ENCODE results near the gene SUMO2. TPM values are rescaled to one million over a fixed set of nuclear protein-coding genes. Genes with fewer than 3 reads are reported as not detected.
A peak's percentile ranks its signal among the peaks of the same experiment; 100 is the strongest.
"Not testable (repeated sequence)": the region's sequence is repeated elsewhere in the genome, so short reads cannot be mapped to it uniquely, and the experiment has no call there.

The SUMO2 gene
- total RNA-seq (150 TPM), polyA plus RNA-seq (98.3 TPM)

DNA sequence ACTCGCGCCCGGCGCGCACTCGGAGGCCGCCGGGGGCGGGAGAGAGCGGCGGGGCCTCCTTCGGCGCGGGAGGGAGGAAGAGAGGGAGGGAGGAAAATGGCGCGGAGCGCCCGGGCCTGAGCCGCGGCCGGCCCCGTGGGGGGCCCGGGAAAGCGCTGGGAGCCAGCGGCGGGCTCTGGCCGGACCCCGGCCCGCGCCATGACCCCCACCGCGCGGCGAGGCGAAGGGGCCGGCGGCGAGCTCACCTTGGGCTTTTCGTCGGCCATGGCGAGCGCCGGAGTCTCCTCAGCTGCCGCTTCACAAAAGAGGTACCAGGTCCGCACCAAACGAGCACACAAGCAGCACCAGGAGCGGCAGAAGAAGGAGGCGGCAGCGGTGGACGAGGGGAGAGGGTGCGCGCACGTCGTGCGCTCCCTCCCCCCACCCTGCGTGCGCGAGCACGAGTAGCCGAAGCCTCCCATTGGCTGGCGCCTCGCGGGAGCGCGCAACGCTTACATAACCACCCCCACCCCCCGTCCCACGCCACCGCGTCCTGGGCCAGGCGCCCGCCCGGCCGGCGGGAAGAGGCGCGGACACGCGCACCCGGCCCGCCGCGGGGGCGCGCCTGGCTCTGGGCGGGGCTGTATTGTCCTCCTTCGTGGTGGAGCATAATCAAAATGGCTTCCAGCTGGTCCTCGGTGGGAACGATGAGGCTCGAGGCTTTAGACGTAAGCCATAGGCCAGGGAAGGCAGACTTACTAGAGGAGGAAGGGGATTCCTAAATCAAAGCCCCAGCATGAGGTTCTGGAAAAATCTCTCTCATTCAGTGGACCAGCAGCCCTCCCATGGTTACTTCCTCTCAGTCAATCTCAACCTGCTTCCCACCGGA lies at the start of gene SUMO2:
Gene SUMO2 (minus strand): TSS at position 391 of the 868 bp plus-strand sequence. CDS start 125 bp downstream, at position 266.
- Histone ChIP-seq H3K27ac (ENCODE audit: low read depth) (peak within 1 kb of the TSS; percentile 98), H3K36me3 (ENCODE audit: insufficient read depth) (peaks cover 2% of the 10 kb centered on the region), H3K4me3 (ENCODE audit: low read depth, low read length) (peak within 1 kb of the TSS; percentile 98), H3K4me1 (ENCODE audit: insufficient read depth) (no peaks in the 10 kb centered on the region)
- WGBS = 1% methylated on average over 91 of the region's 92 CpGs
- DNase-seq (ENCODE audit: extremely low spot score) = peak; percentile 73

DNA sequence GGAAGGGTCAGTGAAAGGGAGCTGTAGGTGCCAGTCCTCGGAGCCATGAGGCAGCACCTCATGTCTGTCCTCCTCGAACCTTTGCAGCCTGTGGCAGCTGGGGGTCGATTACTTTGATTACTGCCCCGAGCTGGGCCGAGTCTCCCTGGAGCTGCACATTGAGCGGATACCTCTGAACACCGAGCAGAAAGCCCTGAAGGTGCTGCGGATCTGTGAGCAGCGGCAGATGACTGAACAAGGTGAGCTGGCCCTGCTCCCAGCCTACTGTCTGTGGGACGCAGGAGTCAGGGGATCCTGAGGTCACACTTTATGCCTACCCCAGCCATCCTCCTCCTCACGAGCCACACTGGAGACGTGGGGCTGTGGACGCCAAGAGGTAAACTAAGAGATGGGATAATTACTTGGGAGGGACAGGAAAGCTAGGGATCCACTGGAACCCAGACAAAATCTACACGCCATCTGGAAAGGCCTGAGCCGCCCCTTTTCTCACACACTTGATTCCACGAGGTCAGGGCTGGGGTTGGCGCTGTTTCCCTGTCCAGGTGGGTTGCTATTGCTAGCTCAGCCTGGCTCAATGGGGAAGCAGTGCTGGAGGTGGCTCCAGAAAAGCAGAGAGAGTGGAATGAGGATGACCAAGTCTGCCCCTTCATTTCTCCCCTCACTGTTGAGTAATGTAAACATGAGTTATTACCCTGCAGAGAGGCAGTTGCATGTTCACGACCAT lies 49.1 kb upstream of the SUMO2 start:
- Histone ChIP-seq H3K4me3 (ENCODE audit: low read depth, low read length) (no peak overlapping the region), H3K36me3 (ENCODE audit: insufficient read depth) (peaks cover 4% of the 10 kb centered on the region), H3K27ac (ENCODE audit: low read depth) (no peak overlapping the region), H3K4me1 (ENCODE audit: insufficient read depth) (no peaks in the 10 kb centered on the region)
- 91% methylated on average over 18 of the region's 18 CpGs for WGBS
- DNase-seq (ENCODE audit: extremely low spot score) = no peak

DNA sequence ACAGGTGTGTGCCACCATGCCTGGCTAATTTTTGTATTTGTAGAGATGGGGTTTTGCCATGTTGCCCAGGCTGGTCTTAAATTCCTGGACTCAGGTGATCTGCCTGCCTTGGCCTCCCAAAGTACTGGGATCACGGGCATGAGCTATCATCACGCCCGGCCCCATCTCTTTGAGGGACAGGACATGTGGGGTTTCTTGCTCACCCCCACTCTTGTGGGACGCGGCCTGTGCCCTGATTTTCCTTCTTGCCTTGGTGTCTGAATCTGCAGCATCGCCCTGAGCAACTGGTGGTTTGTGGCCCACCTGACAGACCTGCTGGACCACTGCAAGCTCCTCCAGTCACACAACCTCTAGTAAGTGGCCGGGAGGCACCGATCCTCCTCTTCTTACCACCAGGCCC lies 48.3 kb upstream of the SUMO2 start:
- H3K27ac ChIP-seq (ENCODE audit: low read depth) = no peak overlapping the region
- no peak overlapping the region for H3K4me3 ChIP-seq (ENCODE audit: low read depth, low read length)
- no peaks in the 10 kb centered on the region for H3K4me1 ChIP-seq (ENCODE audit: insufficient read depth)
- peaks cover 4% of the 10 kb centered on the region for H3K36me3 ChIP-seq (ENCODE audit: insufficient read depth)
- 95% methylated on average over 8 of the region's 8 CpGs for WGBS
- DNase-seq (ENCODE audit: extremely low spot score) = no peak

DNA sequence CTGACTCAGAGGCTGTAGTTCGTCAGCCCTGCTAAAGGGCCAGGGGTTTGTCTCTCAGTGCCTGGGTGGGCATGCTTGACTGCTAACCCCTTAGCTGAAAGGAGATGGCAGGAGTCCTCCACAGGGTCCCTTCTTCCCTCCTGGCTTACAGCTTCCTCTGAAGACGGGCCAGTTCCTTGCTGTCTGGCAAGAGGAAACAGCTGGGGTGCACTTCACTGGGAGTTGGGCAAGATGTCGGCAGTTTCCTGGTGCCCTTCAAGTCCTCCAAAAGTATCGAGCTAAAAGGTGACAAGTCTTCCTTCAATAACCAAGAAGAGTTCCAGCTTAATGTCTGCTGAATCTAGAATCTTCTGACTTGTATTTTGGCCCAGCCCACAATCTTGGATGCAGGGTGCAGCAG lies 46.1 kb upstream of the SUMO2 start:
- no peak overlapping the region for H3K4me3 ChIP-seq (ENCODE audit: low read depth, low read length)
- 80% methylated on average over 4 of the region's 4 CpGs for WGBS
- H3K4me1 ChIP-seq (ENCODE audit: insufficient read depth) = no peaks in the 10 kb centered on the region
- H3K36me3 ChIP-seq (ENCODE audit: insufficient read depth) = peaks cover 10% of the 10 kb centered on the region
- H3K27ac ChIP-seq (ENCODE audit: low read depth) = no peak overlapping the region
- DNase-seq (ENCODE audit: extremely low spot score) = no peak

DNA sequence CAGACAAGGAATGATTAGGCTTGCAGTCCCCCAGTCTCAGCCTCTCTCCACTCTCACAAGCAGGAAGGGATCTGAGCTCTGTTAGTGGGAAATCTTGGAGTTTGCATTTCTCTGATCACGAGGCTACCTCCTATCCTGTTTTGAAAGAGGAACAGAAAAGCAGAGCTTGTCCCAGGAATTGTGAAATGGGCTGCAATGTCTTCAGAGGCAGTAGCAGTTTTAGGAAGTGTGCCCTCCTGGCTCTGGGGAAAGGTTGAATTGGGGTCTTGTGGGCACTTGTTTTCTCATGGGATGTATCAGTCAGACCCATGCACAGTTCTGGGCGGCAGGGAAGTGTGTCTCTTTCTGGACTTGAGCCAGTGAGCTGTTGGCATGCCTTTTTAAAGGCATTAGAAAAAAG lies 45.5 kb upstream of the SUMO2 start:
- no peak for DNase-seq (ENCODE audit: extremely low spot score)
- no peak overlapping the region for H3K27ac ChIP-seq (ENCODE audit: low read depth)
- 53% methylated on average over 2 of the region's 2 CpGs for WGBS
- H3K36me3 ChIP-seq (ENCODE audit: insufficient read depth) = peaks cover 10% of the 10 kb centered on the region
- no peak overlapping the region for H3K4me3 ChIP-seq (ENCODE audit: low read depth, low read length)
- H3K4me1 ChIP-seq (ENCODE audit: insufficient read depth) = no peaks in the 10 kb centered on the region

DNA sequence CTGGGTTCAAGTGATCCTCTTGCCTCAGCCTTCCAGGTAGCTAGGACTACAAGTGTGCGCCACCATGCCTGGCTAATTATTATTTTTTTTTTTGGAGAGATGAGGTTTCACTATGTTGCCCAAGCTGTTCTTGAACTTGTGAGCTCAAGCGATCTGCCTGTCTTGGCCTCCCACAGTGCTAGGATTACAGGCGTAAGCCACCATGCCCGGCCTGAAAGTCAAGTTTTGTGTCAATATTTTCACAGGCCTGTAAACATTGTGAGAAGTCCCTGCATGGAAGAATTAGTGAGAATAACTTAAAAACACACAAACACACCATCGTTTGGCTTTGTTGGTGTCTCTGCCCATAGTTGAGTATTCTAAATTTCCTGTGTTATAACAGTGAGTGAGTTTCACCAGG lies 45.0 kb upstream of the SUMO2 start:
- Histone ChIP-seq H3K27ac (ENCODE audit: low read depth) (no peak overlapping the region), H3K4me1 (ENCODE audit: insufficient read depth) (no peaks in the 10 kb centered on the region), H3K4me3 (ENCODE audit: low read depth, low read length) (no peak overlapping the region), H3K36me3 (ENCODE audit: insufficient read depth) (peaks cover 9% of the 10 kb centered on the region)
- DNase-seq (ENCODE audit: extremely low spot score) = no peak
- WGBS = 87% methylated on average over 5 of the region's 5 CpGs

DNA sequence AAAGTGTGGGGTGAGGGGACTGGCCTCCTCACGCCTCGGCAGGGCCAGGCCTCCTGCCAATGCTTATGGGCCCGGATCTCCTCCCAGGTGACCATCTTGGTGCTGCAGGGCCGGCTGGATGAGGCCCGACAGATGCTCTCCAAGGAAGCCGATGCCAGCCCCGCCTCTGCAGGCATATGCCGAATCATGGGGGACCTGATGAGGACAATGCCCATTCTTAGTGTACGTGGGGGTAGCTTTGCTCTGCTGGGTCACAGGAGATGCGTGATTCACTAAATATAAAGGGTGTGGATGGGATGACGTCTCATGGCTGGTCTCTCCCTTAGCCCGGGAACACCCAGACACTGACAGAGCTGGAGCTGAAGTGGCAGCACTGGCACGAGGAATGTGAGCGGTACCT lies 42.3 kb upstream of the SUMO2 start:
- no peaks in the 10 kb centered on the region for H3K4me1 ChIP-seq (ENCODE audit: insufficient read depth)
- no peak overlapping the region for H3K4me3 ChIP-seq (ENCODE audit: low read depth, low read length)
- no peak for DNase-seq (ENCODE audit: extremely low spot score)
- no peak overlapping the region for H3K27ac ChIP-seq (ENCODE audit: low read depth)
- peaks cover 9% of the 10 kb centered on the region for H3K36me3 ChIP-seq (ENCODE audit: insufficient read depth)
- WGBS = 79% methylated on average over 14 of the region's 14 CpGs

DNA sequence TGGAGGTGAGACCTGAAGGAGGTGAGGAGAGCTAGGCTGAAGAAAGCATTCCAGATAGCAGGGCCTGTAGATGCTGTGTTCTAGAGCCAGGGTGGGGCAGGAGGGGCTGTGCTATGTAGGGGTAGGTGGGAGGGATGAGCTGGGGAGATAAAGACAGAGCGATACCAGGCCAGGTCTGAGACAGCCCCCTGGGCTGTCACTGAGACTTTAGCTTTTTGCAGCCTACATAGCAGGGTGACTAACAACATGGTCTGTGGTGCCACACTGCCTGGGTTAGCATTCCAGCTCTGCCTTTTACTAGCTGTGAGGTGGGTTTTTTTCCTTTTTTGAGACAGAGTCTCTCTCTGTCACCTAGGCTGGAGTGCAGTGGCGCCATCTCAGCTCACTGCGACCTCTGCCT lies 37.1 kb upstream of the SUMO2 start:
- no peak for DNase-seq (ENCODE audit: extremely low spot score)
- Histone ChIP-seq H3K4me1 (ENCODE audit: insufficient read depth) (no peaks in the 10 kb centered on the region), H3K36me3 (ENCODE audit: insufficient read depth) (peaks cover 7% of the 10 kb centered on the region), H3K4me3 (ENCODE audit: low read depth, low read length) (no peak overlapping the region), H3K27ac (ENCODE audit: low read depth) (no peak overlapping the region)
- WGBS = 96% methylated on average over 3 of the region's 3 CpGs

DNA sequence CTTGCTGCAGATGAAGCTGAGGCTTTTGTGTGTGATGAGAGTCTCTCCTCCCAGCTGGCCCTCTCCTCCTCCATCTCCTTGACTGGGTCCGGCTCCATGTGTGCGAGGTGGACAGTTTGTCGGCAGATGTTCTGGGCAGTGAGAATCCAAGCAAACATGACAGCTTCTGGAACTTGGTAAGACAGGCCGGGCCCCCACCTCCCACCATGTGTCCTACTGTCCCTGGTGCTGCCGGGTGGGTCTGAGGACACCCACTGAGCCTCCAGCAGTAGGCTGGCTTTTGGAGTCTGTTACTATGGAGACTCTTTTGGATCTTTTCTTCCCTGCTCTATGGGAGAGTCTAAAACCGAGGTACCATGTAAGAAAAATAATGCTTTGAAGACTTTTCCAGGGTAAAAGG lies 35.4 kb upstream of the SUMO2 start:
- no peak for DNase-seq (ENCODE audit: extremely low spot score)
- Histone ChIP-seq H3K4me3 (ENCODE audit: low read depth, low read length) (no peak overlapping the region), H3K27ac (ENCODE audit: low read depth) (no peak overlapping the region), H3K4me1 (ENCODE audit: insufficient read depth) (no peaks in the 10 kb centered on the region), H3K36me3 (ENCODE audit: insufficient read depth) (peaks cover 15% of the 10 kb centered on the region)
- WGBS = 92% methylated on average over 6 of the region's 6 CpGs

DNA sequence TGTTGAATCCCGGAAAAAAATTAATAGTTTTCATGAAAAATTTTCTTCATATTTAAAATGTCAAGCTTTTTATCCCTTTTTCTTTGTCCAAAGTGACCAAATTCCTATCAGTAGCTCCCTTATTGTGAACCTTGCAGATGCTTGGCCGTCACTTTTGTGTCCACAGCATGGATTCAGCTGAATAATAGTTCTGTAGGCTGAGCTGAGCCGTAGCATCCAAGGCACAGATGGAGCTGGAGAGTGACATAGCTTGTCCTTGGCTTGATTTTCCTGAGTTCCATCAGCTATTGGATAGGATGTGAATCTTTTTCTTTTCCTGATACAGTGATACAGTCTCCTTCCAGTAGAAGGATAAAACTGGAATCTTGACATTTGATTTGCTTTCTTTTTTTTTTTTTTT lies 26.3 kb upstream of the SUMO2 start:
- 82% methylated on average over 3 of the region's 3 CpGs for WGBS
- H3K4me3 ChIP-seq (ENCODE audit: low read depth, low read length) = no peak overlapping the region
- H3K27ac ChIP-seq (ENCODE audit: low read depth) = no peak overlapping the region
- no peaks in the 10 kb centered on the region for H3K4me1 ChIP-seq (ENCODE audit: insufficient read depth)
- no peak for DNase-seq (ENCODE audit: extremely low spot score)
- H3K36me3 ChIP-seq (ENCODE audit: insufficient read depth) = peaks cover 5% of the 10 kb centered on the region

DNA sequence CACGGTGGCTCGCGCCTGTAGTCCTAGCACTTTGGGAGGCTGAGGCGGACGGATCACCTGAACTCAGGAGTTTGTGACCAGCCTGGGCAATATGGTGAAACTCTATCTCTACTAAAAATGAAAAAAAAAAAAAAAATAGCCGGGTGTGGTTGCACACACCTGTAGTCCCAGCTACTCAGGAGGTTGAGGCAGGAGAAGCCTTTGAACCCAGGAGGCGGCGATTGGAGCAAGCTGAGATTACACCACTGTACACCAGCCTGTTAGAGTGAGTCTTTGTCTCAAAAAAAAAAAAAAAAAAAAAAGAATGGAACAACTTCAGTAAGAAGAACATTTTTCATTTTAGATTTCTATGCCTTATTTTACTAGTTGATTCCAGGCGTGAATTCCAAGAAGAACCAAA lies 25.4 kb upstream of the SUMO2 start:
- H3K4me1 ChIP-seq (ENCODE audit: insufficient read depth) = no peaks in the 10 kb centered on the region
- WGBS = 93% methylated on average over 9 of the region's 9 CpGs
- H3K27ac ChIP-seq (ENCODE audit: low read depth) = no peak overlapping the region
- peaks cover 2% of the 10 kb centered on the region for H3K36me3 ChIP-seq (ENCODE audit: insufficient read depth)
- no peak overlapping the region for H3K4me3 ChIP-seq (ENCODE audit: low read depth, low read length)
- no peak for DNase-seq (ENCODE audit: extremely low spot score)

DNA sequence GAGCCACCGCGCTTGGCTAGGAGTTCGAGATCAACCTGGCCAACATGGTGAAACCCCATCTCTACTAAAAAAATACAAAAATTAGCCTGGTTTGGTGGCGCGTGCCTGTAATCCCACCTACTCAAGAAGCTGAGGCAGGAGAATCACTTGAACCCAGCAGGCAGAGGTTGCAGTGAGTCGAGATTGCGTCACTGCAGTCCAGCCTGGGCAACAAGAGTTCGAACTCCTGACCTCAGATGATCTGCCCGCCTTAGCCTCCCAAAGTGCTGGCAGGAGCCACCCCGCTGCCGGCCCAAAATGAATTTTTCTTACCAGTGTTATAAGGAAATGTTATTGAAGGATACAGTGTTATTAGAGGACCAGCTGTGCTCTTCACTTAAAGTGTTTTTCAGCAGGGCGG lies 25.0 kb upstream of the SUMO2 start:
- WGBS = 82% methylated on average over 12 of the region's 12 CpGs
- Histone ChIP-seq H3K36me3 (ENCODE audit: insufficient read depth) (peaks cover 2% of the 10 kb centered on the region), H3K27ac (ENCODE audit: low read depth) (no peak overlapping the region), H3K4me1 (ENCODE audit: insufficient read depth) (no peaks in the 10 kb centered on the region), H3K4me3 (ENCODE audit: low read depth, low read length) (no peak overlapping the region)
- no peak for DNase-seq (ENCODE audit: extremely low spot score)

DNA sequence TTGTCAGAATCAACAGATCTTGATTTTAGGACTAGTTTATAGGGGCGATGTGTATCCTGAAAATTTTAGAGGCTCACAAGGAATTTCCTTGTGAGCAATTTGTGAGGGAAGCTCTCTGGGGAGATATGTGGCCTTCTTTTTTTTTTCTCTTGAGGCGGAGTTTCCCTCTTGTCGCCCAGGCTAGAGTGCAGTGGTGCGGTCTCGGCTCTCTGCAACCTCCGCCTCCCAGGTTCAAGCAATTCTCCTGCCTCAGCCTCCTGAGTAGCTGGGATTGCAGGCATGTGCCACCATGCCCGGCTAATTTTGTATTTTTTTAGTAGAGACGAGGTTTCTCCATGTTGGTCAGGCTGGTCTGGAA lies 24.3 kb upstream of the SUMO2 start:
- 88% methylated on average over 8 of the region's 8 CpGs for WGBS
- H3K4me3 ChIP-seq (ENCODE audit: low read depth, low read length); H3K36me3 ChIP-seq (ENCODE audit: insufficient read depth); DNase-seq (ENCODE audit: extremely low spot score); H3K27ac ChIP-seq (ENCODE audit: low read depth); H3K4me1 ChIP-seq (ENCODE audit: insufficient read depth): not testable (repeated sequence)

DNA sequence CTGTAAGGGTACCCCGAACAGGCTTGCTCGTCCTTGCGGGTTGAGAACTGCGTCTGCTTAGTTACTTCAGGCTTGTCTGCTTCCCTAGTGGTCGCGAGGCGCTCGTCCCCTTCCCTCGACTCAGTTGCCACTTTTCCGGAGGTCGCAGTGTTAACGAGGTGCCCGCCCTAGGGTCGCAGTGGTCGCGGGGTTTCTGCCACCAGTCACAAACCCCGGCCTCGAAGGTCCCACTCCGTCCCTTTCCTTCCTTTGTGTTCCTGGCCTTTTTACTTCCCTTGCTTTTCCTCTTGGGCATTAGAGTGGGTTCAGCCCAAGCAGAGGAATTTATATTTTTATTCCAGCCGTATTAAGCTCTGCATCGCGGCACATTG lies 23.0 kb upstream of the SUMO2 start:
- WGBS = under 1% methylated on average over 22 of the region's 22 CpGs
- Histone ChIP-seq H3K4me3 (ENCODE audit: low read depth, low read length) (peak overlapping the region; percentile 88), H3K4me1 (ENCODE audit: insufficient read depth) (no peaks in the 10 kb centered on the region), H3K27ac (ENCODE audit: low read depth) (peak overlapping the region; percentile 96), H3K36me3 (ENCODE audit: insufficient read depth) (peaks cover 2% of the 10 kb centered on the region)
- no peak for DNase-seq (ENCODE audit: extremely low spot score)

Measured in urinary bladder (tissue), 4 donors.